Measurements from ENCODE around the gene DICER1.

- no peak for TF ChIP-seq CTCF (IDR thresholded peaks at IDR 0.05)
- TF ChIP-seq POLR2A (IDR thresholded peaks at IDR 0.05), result no peak
Observed at GRCh38 chr14:95192311-95192710, 35.0 kb upstream of the DICER1 start.

Measured in adrenal gland (tissue), 5 donors.